Cerebellar cortex (tissue), 1 donor: Measurements from ENCODE around the gene SEC63.

Experiments used
- DNase-seq: peaks from one replicate; pipeline ENCODE4 v3.0.0-alpha.2; 2015; ENCODE audit warnings: low spot score

Gene SEC63

DNA sequence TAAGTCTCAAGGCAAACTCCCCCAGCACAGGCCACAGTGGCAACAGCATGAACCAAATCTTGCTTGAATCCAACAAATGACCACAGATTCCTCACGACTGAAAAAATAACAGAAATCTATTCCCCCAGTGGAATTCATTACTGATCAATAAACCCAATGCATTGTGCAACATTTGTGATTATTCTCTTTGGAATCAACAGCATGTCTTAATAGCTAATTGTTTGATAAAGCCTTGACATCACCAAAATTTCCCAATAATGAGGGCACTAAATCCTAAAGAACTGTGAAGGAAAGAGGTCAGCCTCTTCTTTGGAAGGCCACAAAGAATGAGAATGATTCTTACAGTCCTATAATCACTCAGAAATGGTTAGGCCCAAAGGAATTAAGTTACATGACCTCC, 139.7 kb downstream of the SEC63 start:
- DNase-seq, result no peak

DNA sequence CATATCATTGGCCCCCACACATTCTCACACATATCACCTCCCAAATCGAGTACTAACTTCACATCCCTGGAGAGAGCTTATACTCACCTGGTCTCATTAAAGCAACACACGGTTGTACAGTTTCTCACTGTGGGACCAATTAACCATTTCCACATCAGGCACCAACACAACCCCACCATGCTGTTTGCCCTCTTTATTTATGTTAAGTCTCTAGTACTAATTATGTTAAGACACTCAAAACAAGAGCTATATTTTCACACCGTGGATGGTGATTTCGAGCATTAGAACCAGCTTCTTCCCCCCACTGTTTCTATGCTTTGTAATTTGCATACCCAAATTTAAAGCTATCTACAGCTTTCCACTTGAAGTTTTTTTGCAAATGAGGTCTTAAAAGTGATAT, 140.2 kb downstream of the SEC63 start:
- DNase-seq, result no peak
